IMR-90 (cell line): Measurements from ENCODE around the gene AKAP6. TPM values are rescaled to one million over a fixed set of nuclear protein-coding genes. Genes with fewer than 3 reads are reported as not detected.
A peak's percentile ranks its signal among the peaks of the same experiment; 100 is the strongest.

ENCODE experiments used
- ATAC-seq: fragments of 200-7000 bp; cut with Tn5 transposase; 2 replicates; pipeline ENCODE4 v1.9.1; 2020; ENCODE audit warnings: low read depth, mild to moderate bottlenecking, moderate library complexity
- BruUV-seq: library from RNA; stranded (reverse); fragments of 400-500 nt; replicated peaks from 2 replicates; lab custom pipeline; 2021; lab: Mats Ljungman, UMichigan
- CTCF ChIA-PET: fragments of 300-600 bp; formaldehyde crosslinking; extraction: SDS; loops from one replicate; lab custom pipeline; 2021; ENCODE audit warnings: antibody characterized with exemption; lab: Yijun Ruan, JAX
- POLR2A ChIA-PET: fragments of 300-600 bp; sonication (Branson Sonifier 250); formaldehyde crosslinking; loops from one replicate; lab custom pipeline; 2022; ENCODE audit warnings: antibody characterized with exemption; ENCODE audit not compliant: unreplicated experiment; lab: Charles Lee
- DNase-seq: peaks from one replicate; pipeline ENCODE4 v3.0.0; 2013
- H2AFZ ChIP-seq: replicated peaks from 2 replicates; pipeline ENCODE3; 2013; ENCODE audit warnings: low read length, mild to moderate bottlenecking; ENCODE audit not compliant: poor library complexity
- H2AK5ac ChIP-seq: 2 replicates; pipeline ENCODE4 v1.6.1; 2013; ENCODE audit warnings: low read depth, low read length, inconsistent platforms
- H2AK9ac ChIP-seq: replicated peaks from 2 replicates; pipeline ENCODE3; 2013; ENCODE audit warnings: mild to moderate bottlenecking, low read depth, low read length, moderate library complexity; ENCODE audit not compliant: poor library complexity
- H2BK120ac ChIP-seq: 2 replicates; pipeline ENCODE4 v1.6.1; 2013; ENCODE audit warnings: low read depth, low read length, inconsistent platforms
- H2BK15ac ChIP-seq: 3 replicates; pipeline ENCODE4 v1.6.1; 2013; ENCODE audit warnings: low read depth, low read length, inconsistent platforms
- H2BK20ac ChIP-seq: 2 replicates; pipeline ENCODE4 v1.6.1; 2013; ENCODE audit warnings: low read depth, mild to moderate bottlenecking, inconsistent platforms, low read length, moderate library complexity
- H2BK5ac ChIP-seq: 2 replicates; pipeline ENCODE4 v1.6.1; 2013; ENCODE audit warnings: mild to moderate bottlenecking, low read depth, low read length, inconsistent platforms; ENCODE audit not compliant: poor library complexity, severe bottlenecking
- H3K14ac ChIP-seq: replicated peaks from 2 replicates; pipeline ENCODE4 v1.6.1; 2013; ENCODE audit warnings: low read depth, low read length, inconsistent platforms
- H3K18ac ChIP-seq: 2 replicates; pipeline ENCODE4 v1.6.1; 2013; ENCODE audit warnings: low read depth, low read length, control low read depth
- H3K23ac ChIP-seq: 2 replicates; pipeline ENCODE4 v1.6.1; 2013; ENCODE audit warnings: low read depth, low read length, inconsistent platforms
- H3K27ac ChIP-seq: 2 replicates; pipeline ENCODE4 v1.5.1; 2013; ENCODE audit warnings: mild to moderate bottlenecking, control low read depth, low read length; ENCODE audit not compliant: insufficient read depth
- H3K27me3 ChIP-seq: 2 replicates; pipeline ENCODE4 v1.6.1; 2013; ENCODE audit warnings: low read length; ENCODE audit not compliant: control insufficient read depth, insufficient read depth
- H3K36me3 ChIP-seq: 2 replicates; pipeline ENCODE4 v1.6.1; 2013; ENCODE audit warnings: low read length, mixed read lengths; ENCODE audit not compliant: control insufficient read depth, insufficient read depth
- H3K4ac ChIP-seq: 2 replicates; pipeline ENCODE4 v1.6.1; 2013; ENCODE audit warnings: low read depth, low read length, inconsistent platforms
- H3K4me1 ChIP-seq: 2 replicates; pipeline ENCODE4 v1.6.1; 2013; ENCODE audit warnings: low read length, mixed read lengths; ENCODE audit not compliant: control insufficient read depth, insufficient read depth
- H3K4me2 ChIP-seq: 2 replicates; pipeline ENCODE4 v1.6.1; 2013; ENCODE audit warnings: low read depth, mild to moderate bottlenecking, control low read depth, low read length, moderate library complexity
- H3K4me3 ChIP-seq: 2 replicates; pipeline ENCODE4 v1.5.1; 2013; ENCODE audit warnings: low read depth, mild to moderate bottlenecking, control low read depth, low read length, moderate library complexity; ENCODE audit not compliant: insufficient read depth
- H3K56ac ChIP-seq: 2 replicates; pipeline ENCODE4 v1.6.1; 2013; ENCODE audit warnings: low read length, inconsistent platforms; ENCODE audit not compliant: insufficient read depth; ENCODE audit errors: extremely low read depth
- H3K79me1 ChIP-seq, 2 experiments: 2 replicates each; pipeline ENCODE4 v1.6.1; 2013; ENCODE audit warnings: low read length in 2 of 2, inconsistent platforms in 1 of 2, low read depth in 1 of 2
- H3K9ac ChIP-seq: 2 replicates; pipeline ENCODE4 v1.6.1; 2013; ENCODE audit warnings: low read depth, low read length, control low read depth
- H3K9me1 ChIP-seq: 2 replicates; pipeline ENCODE4 v1.6.1; 2013; ENCODE audit warnings: low read length, inconsistent platforms; ENCODE audit not compliant: insufficient read depth
- H3K9me3 ChIP-seq: 2 replicates; pipeline ENCODE4 v1.6.1; 2013; ENCODE audit warnings: low read length; ENCODE audit not compliant: control insufficient read depth, insufficient read depth
- H4K20me1 ChIP-seq: 2 replicates; pipeline ENCODE4 v1.6.1; 2013; ENCODE audit warnings: low read length, inconsistent platforms; ENCODE audit not compliant: insufficient read depth
- H4K5ac ChIP-seq: 2 replicates; pipeline ENCODE4 v1.6.1; 2013; ENCODE audit warnings: mild to moderate bottlenecking, low read depth, low read length, control low read depth
- H4K8ac ChIP-seq, 2 experiments: 2 replicates each; pipeline ENCODE4 v1.6.1; 2013; ENCODE audit warnings: low read depth in 2 of 2, low read length in 2 of 2, control low read depth in 1 of 2, inconsistent platforms in 1 of 2
- H4K91ac ChIP-seq: 2 replicates; pipeline ENCODE4 v1.6.1; 2013; ENCODE audit warnings: low read depth, low read length, inconsistent platforms; ENCODE audit not compliant: insufficient read depth
- CEBPB ChIP-seq: IDR thresholded peaks from 2 replicates; pipeline ENCODE4 v1.6.1; 2012; ENCODE audit warnings: low read depth, low read length, improper control_type of control experiment
- MAFK ChIP-seq: IDR thresholded peaks from 2 replicates; pipeline ENCODE4 v1.6.1; 2012; ENCODE audit warnings: low read depth, low read length, improper control_type of control experiment
- NFE2L2 ChIP-seq: fragments of 150-350 bp; IDR thresholded peaks from 2 replicates; pipeline ENCODE4 v1.6.1; 2016; ENCODE audit warnings: low read depth, mild to moderate bottlenecking, low read length
- RFX5 ChIP-seq: IDR thresholded peaks from 2 replicates; pipeline ENCODE4 v1.8.0; 2012; ENCODE audit warnings: low read depth, mild to moderate bottlenecking, low read length, moderate library complexity
- WGBS, 2 experiments: methylation state at CpG; one replicate each; pipeline versions ENCODE4 v1.1.5 to v1.1.7; 2013; ENCODE audit warnings: missing lambda C conversion rate in 2 of 2; ENCODE audit not compliant: insufficient read length in 1 of 2; ENCODE audit errors: extremely low coverage in 2 of 2; 5-methylcytosine and 5-hydroxymethylcytosine counted together
- dilution Hi-C: fragments of 300-500 bp; cut with HindIII; formaldehyde crosslinking; loops from one replicate; pipeline ENCODE4 v1.14.3; 2018; ENCODE audit warnings: low sequenced_read_pairs; ENCODE audit not compliant: unreplicated experiment
- in situ Hi-C: fragments of 300-500 bp; cut with MboI; formaldehyde crosslinking; loops from 3 replicates; pipeline ENCODE4 v1.14.3; 2019; ENCODE audit warnings: low sequenced_read_pairs, inconsistent platforms, mixed read lengths
- intact Hi-C: fragments of 100-400 bp; cut with micrococcal nuclease; formaldehyde crosslinking; loops from 2 replicates; pipeline ENCODE4 v1.10.0; 2022
- polyA plus RNA-seq, 3 experiments: library from polyadenylated mRNA; depleted of rRNA; stranded (reverse); fragments of >200 nt; gene quantifications; 2 replicates each; pipeline ENCODE4 v1.2.3, GENCODE V29; 2012; ENCODE audit warnings: low replicate concordance in 1 of 3
- total RNA-seq: library from RNA; depleted of rRNA; stranded (reverse); fragments of >200 nt; gene quantifications from 2 replicates; pipeline ENCODE4 v1.2.3, GENCODE V29; 2012

Gene AKAP6
- total and polyA plus RNA-seq, 2 of the 4 experiments (the other 2 are of a cell fraction): 0.22 to 1.6 TPM

- no peak overlapping the region for H3K9ac ChIP-seq
These were observed 298.6 kb downstream of the AKAP6 start for GRCh38 chr14:32627545-32628298.

More at GRCh38 chr14:32627545-32628298, 298.6 kb downstream of the AKAP6 start:
- H3K27ac ChIP-seq: no peak overlapping the region
- no peak overlapping the region for H3K56ac ChIP-seq
- H2BK5ac ChIP-seq: no peak overlapping the region
- no peak overlapping the region for H3K4me2 ChIP-seq
- H3K9me3 ChIP-seq: no peaks in the 10 kb centered on the region
- no peak overlapping the region for H4K8ac ChIP-seq
- H3K36me3 ChIP-seq: no peaks in the 10 kb centered on the region
- H3K27me3 ChIP-seq: no peaks in the 10 kb centered on the region
- no peak for TF ChIP-seq RFX5
- peak; percentile 36; the same call in 1 of the 2 replicates for TF ChIP-seq CEBPB
- TF ChIP-seq MAFK: no peak
- no peak for TF ChIP-seq NFE2L2
- ChIA-PET POLR2A (no interaction called here), CTCF (no interaction called here)
- H3K18ac ChIP-seq: no peak overlapping the region
- no peak overlapping the region for H4K5ac ChIP-seq
- in situ Hi-C loops (no loop called here), dilution Hi-C loops (no loop called here), intact Hi-C loops (no loop called here)
- H2AFZ ChIP-seq: no peak overlapping the region
- H2BK15ac ChIP-seq: no peak overlapping the region
- H4K20me1 ChIP-seq: no peaks in the 10 kb centered on the region
- no peak overlapping the region for H2BK120ac ChIP-seq
- H3K4me1 ChIP-seq: no peaks in the 10 kb centered on the region
- no peak overlapping the region for H3K14ac ChIP-seq
- BruUV-seq: no TSS peak
- H2AK5ac ChIP-seq: no peak overlapping the region
- WGBS, 2 experiments: no CpG with 5 or more reads among the region's 4 CpGs
- no peak overlapping the region for H2AK9ac ChIP-seq
- no peak overlapping the region for H2BK20ac ChIP-seq
- no peaks in the 10 kb centered on the region for H3K79me1 ChIP-seq
- ATAC-seq (no peak), DNase-seq (no peak)
- no peak overlapping the region for H3K4me3 ChIP-seq
- H4K91ac ChIP-seq: no peak overlapping the region
- H3K9me1 ChIP-seq: no peaks in the 10 kb centered on the region
- no peak overlapping the region for H3K4ac ChIP-seq
- H3K23ac ChIP-seq: no peak overlapping the region
